MM.1S (cell line): Measurements from ENCODE around the gene MYO1B.

ENCODE experiments used
- DNase-seq: peaks from one replicate; pipeline ENCODE4 v3.0.0-alpha.2; 2015
- H2AFZ ChIP-seq: fragments of 300-600 bp; sonication (generic); 2 replicates; pipeline ENCODE4 v1.6.0; 2016; ENCODE audit warnings: antibody characterized with exemption, low read length
- H3F3A ChIP-seq: fragments of 300-600 bp; sonication (generic); 2 replicates; pipeline ENCODE4 v1.6.1; 2016; ENCODE audit warnings: mild to moderate bottlenecking, antibody characterized with exemption, low read length, moderate library complexity, mixed read lengths; ENCODE audit not compliant: insufficient read depth
- H3K27ac ChIP-seq: fragments of 300-600 bp; sonication (generic); 2 replicates; pipeline ENCODE4 v1.5.1; 2016; ENCODE audit warnings: mild to moderate bottlenecking, low read length
- H3K27me3 ChIP-seq: fragments of 300-600 bp; sonication (generic); replicated peaks from 2 replicates; pipeline ENCODE4 v1.6.0; 2016; ENCODE audit warnings: low read length; ENCODE audit not compliant: insufficient read depth
- H3K36me3 ChIP-seq: fragments of 300-600 bp; sonication (generic); replicated peaks from 2 replicates; pipeline ENCODE4 v1.6.1; 2016; ENCODE audit warnings: mild to moderate bottlenecking, low read length, mixed read lengths; ENCODE audit not compliant: insufficient read depth
- H3K4me1 ChIP-seq: fragments of 300-600 bp; sonication (generic); 2 replicates; pipeline ENCODE4 v1.6.1; 2016; ENCODE audit warnings: low read length, mixed read lengths
- H3K4me2 ChIP-seq: fragments of 300-600 bp; sonication (generic); 2 replicates; pipeline ENCODE4 v1.6.0; 2016; ENCODE audit warnings: low read depth, low read length
- H3K4me3 ChIP-seq: fragments of 300-600 bp; sonication (generic); 2 replicates; pipeline ENCODE4 v1.5.1; 2016; ENCODE audit warnings: low read length, mixed read lengths
- H3K79me2 ChIP-seq: fragments of 300-600 bp; sonication (generic); 2 replicates; pipeline ENCODE4 v1.6.1; 2016; ENCODE audit warnings: mixed run types, low read length, mixed read lengths
- H3K9ac ChIP-seq: fragments of 300-600 bp; sonication (generic); 2 replicates; pipeline ENCODE4 v1.6.1; 2016; ENCODE audit warnings: low read length, mixed read lengths
- H3K9me2 ChIP-seq: fragments of 300-600 bp; sonication (generic); replicated peaks from 2 replicates; pipeline ENCODE4 v1.6.1; 2016; ENCODE audit warnings: mild to moderate bottlenecking, low read length, mixed read lengths; ENCODE audit not compliant: insufficient read depth
- H3K9me3 ChIP-seq: fragments of 300-600 bp; sonication (generic); replicated peaks from 2 replicates; pipeline ENCODE4 v1.6.1; 2016; ENCODE audit warnings: mild to moderate bottlenecking, low read length, mixed read lengths; ENCODE audit not compliant: insufficient read depth
- H4K20me1 ChIP-seq: fragments of 300-600 bp; sonication (generic); 2 replicates; pipeline ENCODE4 v1.6.1; 2016; ENCODE audit warnings: mild to moderate bottlenecking, low read length, moderate library complexity, mixed read lengths; ENCODE audit not compliant: insufficient read depth
- CTCF ChIP-seq: fragments of 300-600 bp; sonication (generic); IDR thresholded peaks from 2 replicates; pipeline ENCODE4 v1.5.1; 2016; ENCODE audit warnings: antibody characterized with exemption, low read length, mixed read lengths
- EZH2 ChIP-seq: fragments of 300-600 bp; sonication (generic); optimal IDR thresholded peaks from 2 replicates; pipeline ENCODE3; 2017; ENCODE audit warnings: low read depth, mild to moderate bottlenecking, antibody characterized with exemption, low read length, mixed read lengths
- EZH2phosphoT487 ChIP-seq: fragments of 300-600 bp; sonication (generic); IDR thresholded peaks from 2 replicates; pipeline ENCODE4 v1.6.1; 2018; ENCODE audit warnings: antibody characterized with exemption, low read length

Gene MYO1B

GRCh38 chr2:191303140-191304005 is 58.2 kb downstream of the MYO1B start:
- H3K36me3 ChIP-seq = no peaks in the 10 kb centered on the region
- H3K4me2 ChIP-seq = no peak overlapping the region
- H3K27ac ChIP-seq = no peak overlapping the region
- no peak for DNase-seq
- H3K79me2 ChIP-seq = no peaks in the 10 kb centered on the region
- no peaks in the 10 kb centered on the region for H3K9me3 ChIP-seq
- no peaks in the 10 kb centered on the region for H3K9me2 ChIP-seq
- no peak overlapping the region for H3K9ac ChIP-seq
- H3K4me3 ChIP-seq = no peak overlapping the region
- H4K20me1 ChIP-seq = no peaks in the 10 kb centered on the region
- H3F3A ChIP-seq = no peaks in the 10 kb centered on the region
- no peaks in the 10 kb centered on the region for H3K27me3 ChIP-seq
- H2AFZ ChIP-seq = no peak overlapping the region
- no peaks in the 10 kb centered on the region for H3K4me1 ChIP-seq
- TF ChIP-seq CTCF (no peak), EZH2phosphoT487 (no peak), EZH2 (no peak)

GRCh38 chr2:191304939-191305875 is 60.0 kb downstream of the MYO1B start:
- Histone ChIP-seq H3K4me3 (no peak overlapping the region), H3K4me2 (no peak overlapping the region), H3F3A (no peaks in the 10 kb centered on the region), H4K20me1 (no peaks in the 10 kb centered on the region), H3K9me3 (no peaks in the 10 kb centered on the region), H3K9me2 (no peaks in the 10 kb centered on the region), H3K4me1 (no peaks in the 10 kb centered on the region), H3K27ac (no peak overlapping the region), H3K27me3 (no peaks in the 10 kb centered on the region), H3K79me2 (no peaks in the 10 kb centered on the region), H3K9ac (no peak overlapping the region), H2AFZ (no peak overlapping the region), H3K36me3 (no peaks in the 10 kb centered on the region)
- TF ChIP-seq EZH2phosphoT487 (no peak), EZH2 (no peak), CTCF (no peak)
- DNase-seq = no peak

DNA sequence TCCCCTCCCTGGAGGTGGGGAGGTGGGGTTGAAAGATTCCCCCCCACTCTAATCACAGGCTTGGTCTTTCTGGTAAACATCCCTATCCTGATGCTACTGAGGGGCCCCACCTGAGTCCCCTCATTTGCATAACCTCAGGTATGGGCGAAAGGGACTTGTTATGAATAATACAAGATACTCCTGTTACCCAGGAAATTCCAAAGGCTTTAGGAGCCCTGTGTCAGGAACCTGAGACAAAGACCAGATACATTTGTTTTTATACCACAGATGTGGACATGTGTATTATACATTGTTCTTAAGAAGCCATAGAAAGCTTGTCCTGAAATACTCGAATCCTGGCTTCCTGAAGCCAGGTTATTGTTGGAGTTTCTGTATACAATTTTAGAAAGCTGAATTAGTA is 62.8 kb downstream of the MYO1B start:
- Histone ChIP-seq H3K4me2 (no peak overlapping the region), H3K9ac (no peak overlapping the region), H3K4me1 (no peaks in the 10 kb centered on the region), H3K27ac (no peak overlapping the region), H3K9me2 (no peaks in the 10 kb centered on the region), H3F3A (no peaks in the 10 kb centered on the region), H4K20me1 (no peaks in the 10 kb centered on the region), H3K36me3 (no peaks in the 10 kb centered on the region), H3K4me3 (no peak overlapping the region), H3K9me3 (no peaks in the 10 kb centered on the region), H3K27me3 (no peaks in the 10 kb centered on the region), H2AFZ (no peak overlapping the region), H3K79me2 (no peaks in the 10 kb centered on the region)
- no peak for DNase-seq
- no peak for TF ChIP-seq EZH2
- no peak for TF ChIP-seq EZH2phosphoT487
- no peak for TF ChIP-seq CTCF
